DND-41 (cell line): ENCODE results near the gene CARMIL1.

Source experiments
- EZH2 ChIP-seq: IDR thresholded peaks from 3 replicates; pipeline ENCODE4 v1.6.1; 2012; ENCODE audit warnings: borderline replicate concordance, low read depth, mild to moderate bottlenecking, moderate library complexity, low read length, inconsistent platforms; ENCODE audit not compliant: severe bottlenecking
- TF ChIP-seq, protein P1 (sequence below): IDR thresholded peaks from 2 replicates; pipeline ENCODE4 v1.5.1; 2012; ENCODE audit warnings: borderline replicate concordance, low read length, moderate library complexity, mild to moderate bottlenecking; ENCODE audit not compliant: poor library complexity, severe bottlenecking; ENCODE audit errors: extremely low read depth

DNA sequence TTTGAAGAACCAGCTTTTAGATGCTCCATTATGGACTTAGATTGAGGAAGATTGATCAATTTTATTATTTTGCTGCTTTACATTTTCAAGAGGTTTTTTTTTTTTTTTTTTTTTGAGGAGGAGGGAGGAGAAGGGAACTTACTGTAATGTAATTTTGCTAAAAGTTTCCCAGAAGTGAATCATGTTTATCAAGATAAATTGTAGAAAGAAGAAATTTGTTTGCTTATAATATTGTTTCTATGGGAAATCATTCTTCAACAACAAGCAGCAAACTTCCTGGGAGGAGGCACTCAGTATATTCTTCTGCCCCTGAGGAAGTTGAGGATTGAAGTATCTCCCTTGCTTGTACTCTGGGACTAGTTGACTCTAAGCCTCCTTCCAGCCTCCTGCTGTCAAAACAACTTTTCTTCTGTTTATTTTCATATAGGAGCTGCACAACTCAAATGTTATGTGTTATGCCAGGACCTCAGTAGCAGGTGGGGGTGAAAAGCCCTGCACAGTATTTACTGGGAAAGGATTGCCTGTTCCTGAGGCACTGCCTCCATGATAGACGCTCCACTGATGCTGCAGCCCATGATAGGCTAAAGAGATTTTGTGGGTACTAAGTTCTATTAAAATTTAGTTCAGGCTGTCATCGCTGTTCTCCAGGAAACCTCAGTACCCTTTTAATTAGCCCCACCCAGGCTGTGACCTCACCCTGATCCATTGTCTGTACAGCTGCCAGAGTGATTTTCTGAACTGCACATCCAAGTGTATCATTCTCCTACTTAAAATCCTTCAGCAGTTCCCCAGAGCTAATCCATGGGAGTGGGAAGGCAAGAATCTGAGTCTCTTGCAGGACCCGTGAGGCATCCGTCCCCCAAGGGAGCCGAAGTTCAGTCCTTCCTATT is 51.9 kb downstream of the CARMIL1 start:
- TF ChIP-seq EZH2: no peak
- TF ChIP-seq, protein P1, sequence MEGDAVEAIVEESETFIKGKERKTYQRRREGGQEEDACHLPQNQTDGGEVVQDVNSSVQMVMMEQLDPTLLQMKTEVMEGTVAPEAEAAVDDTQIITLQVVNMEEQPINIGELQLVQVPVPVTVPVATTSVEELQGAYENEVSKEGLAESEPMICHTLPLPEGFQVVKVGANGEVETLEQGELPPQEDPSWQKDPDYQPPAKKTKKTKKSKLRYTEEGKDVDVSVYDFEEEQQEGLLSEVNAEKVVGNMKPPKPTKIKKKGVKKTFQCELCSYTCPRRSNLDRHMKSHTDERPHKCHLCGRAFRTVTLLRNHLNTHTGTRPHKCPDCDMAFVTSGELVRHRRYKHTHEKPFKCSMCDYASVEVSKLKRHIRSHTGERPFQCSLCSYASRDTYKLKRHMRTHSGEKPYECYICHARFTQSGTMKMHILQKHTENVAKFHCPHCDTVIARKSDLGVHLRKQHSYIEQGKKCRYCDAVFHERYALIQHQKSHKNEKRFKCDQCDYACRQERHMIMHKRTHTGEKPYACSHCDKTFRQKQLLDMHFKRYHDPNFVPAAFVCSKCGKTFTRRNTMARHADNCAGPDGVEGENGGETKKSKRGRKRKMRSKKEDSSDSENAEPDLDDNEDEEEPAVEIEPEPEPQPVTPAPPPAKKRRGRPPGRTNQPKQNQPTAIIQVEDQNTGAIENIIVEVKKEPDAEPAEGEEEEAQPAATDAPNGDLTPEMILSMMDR: no peak
